ENCODE measurements around the gene NR3C1.

NR3C1 gene

GRCh38 chr5:143244000-143244736, 159.3 kb downstream of the NR3C1 start:
- peak overlapping the region in 2 of 3 experiments; percentile 5 to 16 for H3K27ac Mint-ChIP-seq
- H3K27me3 Mint-ChIP-seq (ENCODE audit: low read depth), result peaks cover 3% of the 10 kb centered on the region
- no peaks in the 10 kb centered on the region for H3K36me3 Mint-ChIP-seq (ENCODE audit: low read depth)
- no peak overlapping the region for H3K4me3 Mint-ChIP-seq
- TF ChIP-seq CTCF (IDR thresholded peaks at IDR 0.05; ENCODE audit: unreplicated experiment in 3 of 3), result no peak
- H3K4me1 Mint-ChIP-seq, result peaks cover 14% of the 10 kb centered on the region
- H3K9me3 Mint-ChIP-seq, result peaks cover 3% of the 10 kb centered on the region

- H3K36me3 Mint-ChIP-seq (ENCODE audit: low read depth), result no peaks in the 10 kb centered on the region
- no peak for TF ChIP-seq CTCF (IDR thresholded peaks at IDR 0.05; ENCODE audit: unreplicated experiment in 3 of 3)
- peaks cover 3% of the 10 kb centered on the region for H3K9me3 Mint-ChIP-seq
- H3K4me1 Mint-ChIP-seq, result peaks cover 14% of the 10 kb centered on the region
- H3K4me3 Mint-ChIP-seq, result no peak overlapping the region
- no peak overlapping the region for H3K27ac Mint-ChIP-seq
- H3K27me3 Mint-ChIP-seq (ENCODE audit: low read depth), result peaks cover 9% of the 10 kb centered on the region
Measured at GRCh38 chr5:143243103-143243502, 160.4 kb downstream of the NR3C1 start.

- peaks cover 9% of the 10 kb centered on the region for H3K27me3 Mint-ChIP-seq (ENCODE audit: low read depth)
- H3K36me3 Mint-ChIP-seq (ENCODE audit: low read depth), result no peaks in the 10 kb centered on the region
- H3K9me3 Mint-ChIP-seq, result peaks cover 3% of the 10 kb centered on the region
- no peak overlapping the region for H3K4me3 Mint-ChIP-seq
- peaks cover 14% of the 10 kb centered on the region for H3K4me1 Mint-ChIP-seq
- TF ChIP-seq CTCF (IDR thresholded peaks at IDR 0.05; ENCODE audit: unreplicated experiment in 3 of 3), result no peak
- no peak overlapping the region for H3K27ac Mint-ChIP-seq
Measured at GRCh38 chr5:143241892-143242291, 161.6 kb downstream of the NR3C1 start.

GRCh38 chr5:143239882-143240518, 163.5 kb downstream of the NR3C1 start:
- peaks cover 14% of the 10 kb centered on the region for H3K4me1 Mint-ChIP-seq
- TF ChIP-seq CTCF (IDR thresholded peaks at IDR 0.05; ENCODE audit: unreplicated experiment in 3 of 3), result no peak
- peaks cover 3% of the 10 kb centered on the region for H3K9me3 Mint-ChIP-seq
- no peak overlapping the region for H3K27ac Mint-ChIP-seq
- H3K4me3 Mint-ChIP-seq, result no peak overlapping the region
- H3K36me3 Mint-ChIP-seq (ENCODE audit: low read depth), result no peaks in the 10 kb centered on the region
- peaks cover 10% of the 10 kb centered on the region for H3K27me3 Mint-ChIP-seq (ENCODE audit: low read depth)

- peaks cover 10% of the 10 kb centered on the region for H3K27me3 Mint-ChIP-seq (ENCODE audit: low read depth)
- peaks cover 1% of the 10 kb centered on the region for H3K4me1 Mint-ChIP-seq
- no peak for TF ChIP-seq CTCF (IDR thresholded peaks at IDR 0.05; ENCODE audit: unreplicated experiment in 3 of 3)
Measured at GRCh38 chr5:143238620-143239019, 164.9 kb downstream of the NR3C1 start.

More at GRCh38 chr5:143238620-143239019, 164.9 kb downstream of the NR3C1 start:
- Mint-ChIP-seq H3K9me3 (no peaks in the 10 kb centered on the region), H3K27ac (no peak overlapping the region), H3K36me3 (ENCODE audit: low read depth) (no peaks in the 10 kb centered on the region), H3K4me3 (no peak overlapping the region)
